Suppressor macrophage (primary cell): ENCODE data around the gene CDK5.
"Not testable (repeated sequence)": the region's sequence is repeated elsewhere in the genome, so short reads cannot be mapped to it uniquely, and the experiment has no call there.

Experiments used
- DNase-seq, 4 experiments: peaks; one replicate each; pipeline ENCODE4 v3.0.0-alpha.2; 2020 to 2022

The CDK5 gene

GRCh38 chr7:151033864-151034249 is 23.8 kb downstream of the CDK5 start:
- DNase-seq: no peak

DNA sequence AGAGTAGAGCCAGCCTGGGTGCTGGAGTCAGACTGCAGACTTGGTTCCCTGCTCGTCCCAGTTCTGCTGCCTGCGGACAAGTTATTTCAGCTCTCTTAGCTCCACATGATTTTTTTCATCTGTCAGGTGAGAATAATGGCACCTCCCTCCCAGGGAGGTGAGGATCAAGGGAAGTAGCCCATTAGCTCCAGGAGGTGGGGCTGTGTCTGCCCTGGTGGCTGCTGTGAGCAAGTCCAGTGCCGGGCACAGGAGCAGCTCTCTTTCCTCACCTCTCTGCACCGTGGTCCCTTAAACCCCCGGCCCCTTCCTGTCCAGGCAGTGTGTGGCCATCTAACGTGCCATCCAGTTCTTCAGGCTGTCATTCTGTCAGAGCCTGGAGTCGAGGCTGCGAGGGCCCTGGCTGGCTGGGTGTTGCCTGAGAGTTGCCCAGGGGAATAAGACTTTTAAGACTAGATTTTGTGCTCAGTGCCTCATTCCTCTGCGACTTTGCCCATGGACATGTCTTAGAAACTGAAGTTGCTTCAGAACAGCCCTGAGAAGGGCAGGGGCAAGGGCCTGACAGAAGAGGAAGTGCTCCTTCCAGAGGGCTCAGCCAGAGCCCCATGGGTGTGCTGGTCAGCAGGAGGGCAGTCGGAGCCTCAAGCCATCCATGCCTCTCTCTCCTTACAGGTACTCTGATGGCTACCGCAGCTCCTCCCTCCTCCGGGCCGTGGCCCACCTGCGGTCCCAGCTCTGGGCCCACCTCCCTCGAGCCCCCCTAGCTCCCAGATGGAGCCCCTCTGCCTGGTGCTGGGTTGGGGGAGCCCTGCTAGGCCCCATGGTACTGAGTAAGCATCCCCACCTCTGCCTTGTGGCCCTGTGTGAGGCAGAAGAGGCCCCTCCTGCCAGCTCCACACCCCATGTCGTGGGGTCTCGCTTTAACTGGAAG is 24.5 kb downstream of the CDK5 start:
- peak; percentile 59 to 80 (median 74) for DNase-seq

- no peak for DNase-seq
These were observed 26.7 kb downstream of the CDK5 start for GRCh38 chr7:151031011-151031410.

GRCh38 chr7:151028948-151029501 is 28.7 kb downstream of the CDK5 start:
- no peak for DNase-seq

DNA sequence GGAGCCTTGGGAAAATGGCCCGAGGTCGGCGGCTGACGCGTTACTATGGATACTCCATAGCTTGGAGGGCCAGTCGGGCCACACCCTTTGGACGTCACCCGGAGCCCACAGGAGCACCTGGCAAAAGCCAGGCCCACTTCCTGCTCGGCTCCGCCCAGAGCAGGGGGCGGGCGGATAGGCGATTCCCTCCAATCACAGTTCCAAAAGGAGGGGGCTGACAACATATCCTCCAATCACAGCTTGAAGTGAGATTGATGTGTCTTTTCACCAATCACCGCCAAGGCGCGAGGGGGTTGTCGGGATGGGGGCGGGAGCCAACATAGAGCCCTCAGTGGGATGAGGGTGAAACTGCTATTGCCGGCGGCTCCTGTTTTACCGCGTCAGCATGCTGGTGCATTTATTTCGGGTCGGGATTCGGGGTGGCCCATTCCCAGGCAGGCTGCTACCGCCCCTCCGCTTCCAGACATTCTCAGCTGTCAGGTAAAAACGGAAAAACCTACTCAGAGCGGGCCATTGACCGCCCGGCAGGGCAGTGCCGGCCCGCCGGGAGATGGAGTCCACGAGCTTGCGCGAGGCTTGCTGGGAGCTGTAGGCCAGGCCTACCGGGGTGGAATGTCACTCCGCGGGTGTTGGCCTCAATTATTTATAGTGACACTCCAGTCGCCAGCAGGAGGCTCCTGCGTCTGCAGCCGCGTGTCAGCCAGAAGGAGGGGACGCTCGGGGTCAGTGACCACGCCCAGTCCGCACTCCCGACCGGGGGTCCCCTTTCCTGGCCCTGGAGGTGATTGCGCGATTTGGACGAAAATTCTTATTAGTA is 29.4 kb downstream of the CDK5 start, which contains the start of gene ABCB8:
ABCB8 (plus strand) TSS at position 320 of the 817 bp plus-strand sequence; CDS start at position 386, 66 bp downstream.
- peak; percentile 98 to 99 (median 98) for DNase-seq

DNA sequence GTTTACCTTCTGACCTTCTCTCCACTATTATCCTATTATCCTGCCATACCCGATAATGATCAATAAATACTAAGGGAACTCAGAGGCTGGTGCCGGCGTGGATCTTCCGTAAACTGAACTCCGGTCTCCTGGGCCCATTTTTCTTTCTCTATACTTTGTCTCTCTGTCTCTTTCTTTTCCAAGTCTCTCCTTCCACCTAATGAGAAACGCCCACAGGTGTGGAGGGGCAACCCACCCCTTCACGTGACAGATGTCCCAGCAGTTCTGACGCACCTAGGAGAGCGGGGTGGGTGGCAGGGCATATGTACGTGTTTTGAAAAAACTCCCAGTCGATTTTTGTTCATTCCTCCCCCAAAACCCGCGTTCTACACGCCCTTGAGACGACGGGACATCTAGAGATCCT is 30.0 kb downstream of the CDK5 start:
- not testable (repeated sequence) for DNase-seq

DNA sequence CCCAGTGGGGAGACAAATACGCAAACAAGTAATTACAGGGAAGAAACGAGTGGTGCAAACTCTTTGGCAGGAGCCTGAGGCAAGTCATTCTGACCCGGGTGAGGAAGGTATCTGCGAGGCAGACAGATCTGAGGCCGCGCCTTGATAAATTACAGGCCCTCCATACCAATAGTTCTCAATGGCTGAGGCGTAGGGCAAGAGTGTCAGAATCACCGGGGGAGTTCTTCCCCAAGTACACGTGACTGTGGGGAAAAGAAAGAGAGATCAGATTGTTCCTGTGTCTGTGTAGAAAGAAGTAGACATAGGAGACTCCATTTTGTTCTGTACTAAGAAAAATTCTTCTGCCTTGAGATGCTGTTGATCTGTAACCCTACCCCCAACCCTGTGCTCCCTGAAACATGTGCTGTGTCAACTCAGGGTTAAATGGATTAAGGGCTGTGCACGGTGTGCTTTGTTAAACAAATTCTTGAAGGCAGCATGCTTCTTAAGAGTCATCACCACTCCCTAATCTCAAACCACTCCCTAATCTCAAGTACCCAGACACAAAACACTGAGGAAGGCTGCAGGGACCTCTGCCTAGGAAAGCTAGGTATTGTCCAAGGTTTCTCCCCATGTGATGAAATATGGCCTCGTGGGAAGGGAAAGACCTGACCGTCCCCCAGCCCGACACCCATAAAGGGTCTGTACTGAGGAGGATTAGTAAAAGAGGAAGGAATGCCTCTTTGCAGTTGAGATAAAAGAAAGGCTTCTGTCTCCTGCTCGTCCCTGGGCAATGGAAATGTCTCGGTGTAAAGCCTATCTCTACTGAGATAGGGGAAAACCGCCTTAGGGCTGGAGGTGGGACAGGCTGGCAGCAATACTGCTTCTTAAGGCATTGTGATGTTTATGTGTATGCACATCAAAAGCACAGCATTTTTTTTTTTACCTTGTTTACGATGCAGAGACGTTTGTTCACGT is 30.6 kb downstream of the CDK5 start:
- DNase-seq: not testable (repeated sequence)

GRCh38 chr7:151025924-151026671 is 31.6 kb downstream of the CDK5 start:
- no peak for DNase-seq

DNA sequence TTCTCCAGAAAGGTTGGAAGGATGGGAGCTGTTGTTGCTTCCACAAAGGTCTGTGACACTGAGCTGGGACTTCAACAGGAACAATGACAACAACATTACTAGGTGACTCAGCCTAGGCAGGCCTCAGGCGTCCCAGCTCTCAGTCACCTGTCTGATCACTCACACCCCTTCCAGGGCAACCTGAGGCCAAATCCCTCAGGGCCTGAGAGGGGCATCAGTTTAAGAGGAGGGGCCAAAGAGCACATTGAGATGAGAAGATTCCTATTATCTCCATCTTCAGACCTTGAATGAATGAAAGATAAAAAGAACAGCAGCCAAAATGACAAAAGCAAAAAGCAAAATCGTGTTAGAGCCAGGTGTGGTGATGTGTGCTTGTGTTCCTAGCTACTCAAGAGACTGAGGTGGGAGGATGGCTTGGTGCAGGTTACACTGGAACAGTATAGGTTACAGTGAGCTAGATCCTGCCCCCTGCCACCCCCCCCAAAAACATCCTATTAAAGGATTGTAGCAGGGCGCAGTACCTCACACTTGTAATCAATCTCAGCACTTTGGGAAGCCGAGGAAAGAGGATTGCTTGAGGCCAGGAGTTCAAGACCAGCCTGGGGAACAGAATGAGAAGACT is 33.2 kb downstream of the CDK5 start, which contains the start of gene ATG9B:
ATG9B (minus strand) TSS at position 60 of the 622 bp plus-strand sequence. CDS start 71 bp downstream, outside the sequence.
- DNase-seq: no peak

DNA sequence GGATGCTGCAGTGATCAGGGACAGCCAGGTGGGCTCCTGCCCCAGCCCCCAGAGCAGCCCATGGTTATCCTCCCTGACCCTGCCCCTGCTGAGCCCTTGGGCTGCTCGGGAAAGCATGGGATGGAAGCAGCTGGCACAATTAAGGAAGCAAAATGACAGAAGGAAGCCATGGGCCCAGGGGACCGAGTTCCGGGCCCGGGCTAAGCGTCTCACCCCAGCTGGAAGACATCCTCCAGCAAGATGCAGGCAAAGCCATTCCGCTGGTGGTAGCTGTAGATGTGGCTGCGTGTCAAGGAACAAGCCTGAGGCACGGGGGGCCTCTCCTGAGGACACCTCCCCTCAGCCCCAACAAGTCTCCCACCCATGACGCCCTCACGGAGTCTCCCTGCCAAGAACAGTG is 34.5 kb downstream of the CDK5 start:
- DNase-seq: no peak

DNA sequence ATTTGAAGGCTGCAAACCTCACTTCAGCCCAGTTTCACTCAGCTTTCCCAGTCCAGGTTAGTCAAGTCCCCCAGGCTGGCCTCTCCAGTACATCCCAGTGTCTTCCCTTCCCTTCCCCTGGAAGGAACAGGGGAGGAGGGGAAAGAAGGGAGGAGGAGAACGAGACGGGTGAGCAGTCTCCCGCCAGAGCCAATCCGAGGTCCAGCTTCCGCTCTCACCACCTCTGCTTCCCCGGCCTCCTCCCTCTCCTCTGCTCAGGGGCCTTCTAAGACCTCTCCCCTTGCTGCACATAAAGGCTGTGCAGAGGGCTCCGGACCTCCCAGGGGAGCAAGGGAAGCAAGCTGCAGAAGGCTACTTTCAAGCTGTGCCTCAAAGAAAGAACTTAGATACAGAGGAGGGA is 37.5 kb downstream of the CDK5 start:
- DNase-seq: no peak

GRCh38 chr7:151019130-151019447 is 38.6 kb downstream of the CDK5 start:
- no peak for DNase-seq

- DNase-seq: peak in 1 of 4 experiments; percentile 45
These were observed 39.1 kb downstream of the CDK5 start for GRCh38 chr7:151018421-151019129.

DNA sequence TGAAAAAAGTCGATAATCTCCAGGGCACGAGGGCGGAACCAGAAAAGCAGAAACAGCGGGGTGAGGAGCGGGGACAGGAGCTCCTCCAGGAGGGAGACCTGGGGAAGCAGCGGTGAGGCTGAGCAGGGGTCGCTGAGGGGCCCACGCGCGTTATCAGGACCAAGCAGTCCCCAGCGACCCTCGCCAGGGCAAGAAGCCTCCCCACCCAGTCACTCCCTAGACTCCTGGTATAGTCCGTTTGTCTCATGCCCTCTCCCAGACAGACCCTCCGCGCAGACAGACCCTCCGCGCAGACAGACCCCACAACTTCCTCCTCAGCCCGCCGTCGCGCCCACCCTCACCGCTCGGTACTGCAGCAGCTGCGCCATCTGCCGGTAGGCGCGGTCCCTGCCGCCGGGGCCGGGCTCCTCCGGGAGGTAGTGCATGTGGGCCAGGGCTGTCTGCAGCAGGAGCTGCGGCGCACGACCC is 39.7 kb downstream of the CDK5 start:
- peak; percentile 49 to 83 (median 65) for DNase-seq

- DNase-seq: no peak
These were observed 40.2 kb downstream of the CDK5 start for GRCh38 chr7:151017370-151017952.

DNA sequence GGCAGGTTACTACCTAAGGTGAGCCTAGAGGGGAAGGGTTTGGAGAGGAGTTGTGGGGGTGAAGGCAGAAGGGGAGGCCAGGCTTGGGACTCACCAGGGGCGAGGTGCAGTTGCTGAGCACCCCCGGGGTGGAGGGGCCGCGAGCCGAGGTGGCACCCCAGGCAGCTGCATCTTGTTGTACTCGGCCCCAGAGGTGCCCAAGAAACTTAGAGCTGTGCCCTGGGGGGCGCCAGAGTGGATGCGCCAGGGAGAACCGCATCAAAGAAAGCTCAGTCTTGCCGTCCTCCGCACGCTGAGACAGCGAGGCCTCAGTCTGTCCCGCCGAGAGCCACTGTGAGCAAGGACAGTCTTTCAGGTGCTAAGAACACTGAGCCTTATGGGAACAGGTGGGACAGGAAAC is 40.8 kb downstream of the CDK5 start:
- no peak for DNase-seq

- DNase-seq: no peak
These were observed 41.2 kb downstream of the CDK5 start for GRCh38 chr7:151016505-151016904.

- no peak for DNase-seq
These were observed 41.7 kb downstream of the CDK5 start for GRCh38 chr7:151015967-151016366.

DNA sequence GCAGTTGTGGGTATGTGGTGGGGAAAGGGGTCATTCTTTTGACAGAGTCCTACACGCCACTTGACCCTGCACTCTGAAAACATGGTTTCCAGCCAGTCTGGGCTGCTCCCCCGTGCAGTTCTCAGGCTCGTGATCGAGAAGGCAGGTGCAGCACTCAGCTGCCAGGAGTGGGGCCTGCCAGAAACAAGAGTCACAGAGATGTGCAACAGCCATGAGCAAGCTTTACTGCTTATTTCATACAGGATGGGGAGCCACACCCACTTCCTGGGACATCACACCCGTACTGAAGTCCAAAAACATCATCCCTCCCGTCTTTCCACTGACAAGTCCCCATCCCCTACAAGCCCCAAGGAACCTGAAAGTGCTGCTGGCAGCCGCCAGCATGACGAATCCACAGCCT is 42.7 kb downstream of the CDK5 start:
- DNase-seq: no peak
